GM12872 (cell line): ENCODE measurements around the gene SPATA6L.

Experiments used
- CTCF ChIP-seq: IDR thresholded peaks from 3 replicates; pipeline ENCODE4 v1.5.1; 2011; ENCODE audit warnings: low read depth, mild to moderate bottlenecking, low read length, moderate library complexity; ENCODE audit not compliant: insufficient read depth

Gene SPATA6L

GRCh38 chr9:4592295-4592694, 74.0 kb downstream of the SPATA6L start:
- no peak for TF ChIP-seq CTCF

GRCh38 chr9:4591123-4591500, 75.2 kb downstream of the SPATA6L start:
- TF ChIP-seq CTCF: no peak

- no peak for TF ChIP-seq CTCF
These were observed 75.7 kb downstream of the SPATA6L start for GRCh38 chr9:4590430-4591122.

GRCh38 chr9:4588721-4589120, 77.6 kb downstream of the SPATA6L start:
- no peak for TF ChIP-seq CTCF

- TF ChIP-seq CTCF: no peak
These were observed 81.1 kb downstream of the SPATA6L start for GRCh38 chr9:4585135-4585534.

GRCh38 chr9:4584636-4585035, 81.6 kb downstream of the SPATA6L start:
- no peak for TF ChIP-seq CTCF

- TF ChIP-seq CTCF: no peak
These were observed 83.3 kb downstream of the SPATA6L start for GRCh38 chr9:4583001-4583400.
